Activated T-cell treated with anti-CD3 and anti-CD28 coated beads for 1 hour (primary cell): ENCODE measurements around the gene REPS2.
"Not testable (repeated sequence)": the region's sequence is repeated elsewhere in the genome, so short reads cannot be mapped to it uniquely, and the experiment has no call there.

Source experiments
- DNase-seq: peaks from one replicate; pipeline ENCODE4 v3.0.0-alpha.2; 2020; ENCODE audit warnings: low read depth

REPS2 gene

GRCh38 chrX:16946361-16946964 lies at the start of gene REPS2:
TSS of gene REPS2 (plus strand) at chrX:16946658. CDS start at chrX:16946862, 204 bp downstream.
- DNase-seq = peak; percentile 70

- DNase-seq = no peak
These were observed 49.0 kb upstream of the REPS2 start for GRCh38 chrX:16897445-16897844.

- no peak for DNase-seq
These were observed 43.0 kb upstream of the REPS2 start for GRCh38 chrX:16903274-16904022.

- DNase-seq = no peak
These were observed 36.1 kb upstream of the REPS2 start for GRCh38 chrX:16910376-16910775.

- DNase-seq = no peak
These were observed 32.4 kb upstream of the REPS2 start for GRCh38 chrX:16914058-16914457.

- no peak for DNase-seq
These were observed 29.9 kb upstream of the REPS2 start for GRCh38 chrX:16916561-16916960.

- no peak for DNase-seq
These were observed 29.3 kb upstream of the REPS2 start for GRCh38 chrX:16917120-16917519.

- no peak for DNase-seq
These were observed 27.5 kb upstream of the REPS2 start for GRCh38 chrX:16918979-16919378.

GRCh38 chrX:16920075-16920474 lies 26.4 kb upstream of the REPS2 start:
- no peak for DNase-seq

- DNase-seq = no peak
These were observed 23.3 kb upstream of the REPS2 start for GRCh38 chrX:16923157-16923556.

GRCh38 chrX:16924631-16925480 lies 21.6 kb upstream of the REPS2 start:
- DNase-seq = no peak

GRCh38 chrX:16930392-16930791 lies 16.1 kb upstream of the REPS2 start:
- no peak for DNase-seq

- DNase-seq = no peak
These were observed 15.1 kb upstream of the REPS2 start for GRCh38 chrX:16931371-16931770.

- no peak for DNase-seq
These were observed 14.4 kb upstream of the REPS2 start for GRCh38 chrX:16931855-16932575.

- DNase-seq = no peak
These were observed 12.3 kb upstream of the REPS2 start for GRCh38 chrX:16934185-16934584.

GRCh38 chrX:16946971-16947562 lies 609 bp downstream of the REPS2 start:
- no peak for DNase-seq

GRCh38 chrX:16950423-16950822 lies 4.0 kb downstream of the REPS2 start:
- no peak for DNase-seq

- DNase-seq = no peak
These were observed 7.3 kb downstream of the REPS2 start for GRCh38 chrX:16953606-16954211.

- no peak for DNase-seq
These were observed 11.3 kb downstream of the REPS2 start for GRCh38 chrX:16957751-16958150.

- no peak for DNase-seq
These were observed 11.9 kb downstream of the REPS2 start for GRCh38 chrX:16958356-16958755.

- DNase-seq = not testable (repeated sequence)
These were observed 16.2 kb downstream of the REPS2 start for GRCh38 chrX:16962661-16963060.
